ENCODE measurements around the gene MACC1. TPM values are rescaled to one million over a fixed set of nuclear protein-coding genes. Genes with fewer than 3 reads are reported as not detected.

MACC1 gene
- total and polyA plus RNA-seq, 2 donors (not counting 3 experiments of a cell fraction or from before 2014, with no cell fraction given) = not detected

DNA sequence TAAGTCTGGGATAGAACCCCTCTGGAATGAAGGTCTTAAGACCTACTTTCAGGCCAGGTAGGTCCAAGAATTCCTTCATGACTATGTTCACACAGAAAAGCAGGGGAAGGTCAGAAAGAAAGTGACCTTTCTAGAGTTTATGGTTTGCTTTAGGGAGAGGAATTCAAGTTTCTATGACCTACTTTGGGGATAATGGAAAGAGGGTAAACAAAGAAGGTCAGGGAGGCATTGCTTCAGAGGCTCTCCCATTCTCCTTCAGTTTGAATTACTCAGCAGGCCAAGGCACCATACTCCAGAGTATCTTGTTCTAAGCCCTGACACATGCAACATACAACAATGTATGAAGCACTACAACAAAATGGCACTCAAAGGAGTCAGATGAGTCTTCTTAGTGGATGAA, 11.5 kb upstream of the MACC1 start:
- dilution Hi-C loops (cut with MboI; ENCODE audit: extremely low pct_ligation_motif_present, low sequenced_read_pairs) (no loop called here), intact Hi-C loops (cut with micrococcal nuclease) (no loop called here)
- ChIA-PET CTCF (interaction anchor here (2.5 kb wide), 1 partner anchor 8 kb away, joined by 10 read pairs; no protein-coding TSS in a partner anchor), POLR2A (no interaction called here)
- Histone ChIP-seq H3K27me3 (ENCODE audit: control insufficient read depth in 2 of 2, insufficient read depth in 2 of 2, low read length in 2 of 2) (no peaks in the 10 kb centered on the region), H3K9ac (replicated peaks; ENCODE audit: extremely low read depth, insufficient read depth, low read length) (no peak overlapping the region), H3K4me3 (replicated peaks in 1 of 3; ENCODE audit: insufficient read depth in 1 of 3, low read depth in 1 of 3, low read length in 3 of 3) (no peak overlapping the region), H2AFZ (ENCODE audit: low read depth, low read length) (no peak overlapping the region), H3K27ac (ENCODE audit: insufficient read depth, low read depth, low read length) (no peak overlapping the region), H3K36me3 (ENCODE audit: control insufficient read depth in 2 of 2, extremely low read depth in 1 of 2, insufficient read depth in 2 of 2, low read length in 2 of 2) (no peaks in the 10 kb centered on the region), H3K79me2 (ENCODE audit: control insufficient read depth, insufficient read depth, low read length) (no peaks in the 10 kb centered on the region), H3K4me2 (ENCODE audit: insufficient read depth, low read length) (no peak overlapping the region), H3K4me1 (ENCODE audit: control insufficient read depth, extremely low read depth, insufficient read depth, low read length) (peaks cover 20% of the 10 kb centered on the region), H4K20me1 (replicated peaks; ENCODE audit: control insufficient read depth, extremely low read depth, insufficient read depth, low read length) (no peaks in the 10 kb centered on the region), H3K9me1 (replicated peaks; ENCODE audit: control insufficient read depth, extremely low read depth, insufficient read depth, low read length) (no peaks in the 10 kb centered on the region), H3K9me3 (replicated peaks; ENCODE audit: control insufficient read depth, insufficient read depth, low read length) (no peaks in the 10 kb centered on the region)
- TF ChIP-seq GATA2 (IDR thresholded peaks at IDR 0.05; ENCODE audit: insufficient read depth, insufficient read length, low read depth, low read length) (no peak), MYC (IDR thresholded peaks at IDR 0.05; ENCODE audit: low read depth, low read length) (no peak), POLR2AphosphoS5 (IDR thresholded peaks at IDR 0.05; ENCODE audit: insufficient read depth, low read depth, low read length) (no peak), EZH2 (IDR thresholded peaks at IDR 0.05; ENCODE audit: borderline replicate concordance, low read depth, low read length, severe bottlenecking) (no peak)
- FAIRE-seq (no peak), DNase-seq (ENCODE audit: low read depth, low spot score) (no peak)
- BruUV-seq (replicated peaks) = no TSS peak

DNA sequence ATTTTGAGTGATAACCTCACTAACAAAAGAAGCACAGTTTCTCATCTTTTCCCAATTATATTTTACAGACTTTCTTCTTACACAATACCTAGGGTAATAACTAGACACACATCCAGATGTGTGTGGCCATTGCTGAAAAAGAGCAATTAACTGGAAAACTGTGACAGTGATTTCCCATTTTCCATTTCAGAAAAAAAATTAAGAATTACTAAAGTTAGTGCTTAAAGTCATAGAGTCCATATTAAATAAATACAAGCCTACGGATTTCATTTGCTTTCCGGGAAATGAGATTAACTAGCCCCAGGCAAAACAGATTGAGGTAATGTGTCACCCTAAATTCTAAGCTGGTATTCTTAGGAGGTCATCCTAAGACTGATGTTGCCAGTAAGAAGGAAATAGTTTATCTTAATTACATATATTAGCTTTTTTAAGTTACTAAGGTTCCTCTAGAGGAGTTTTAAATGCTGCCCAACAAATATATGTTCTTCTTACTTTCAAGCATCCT, 10.2 kb upstream of the MACC1 start:
- no peak for FAIRE-seq

More for the DNA sequence above, 10.2 kb upstream of the MACC1 start:
- BruUV-seq (replicated peaks) = no TSS peak
- no peak for TF ChIP-seq MYC (IDR thresholded peaks at IDR 0.05; ENCODE audit: low read depth, low read length)
- TF ChIP-seq JUN (IDR thresholded peaks at IDR 0.05; ENCODE audit: borderline replicate concordance, insufficient read depth, insufficient read length, low read depth) = no peak
- no peak for TF ChIP-seq GATA2 (IDR thresholded peaks at IDR 0.05; ENCODE audit: insufficient read depth, insufficient read length, low read depth, low read length)
- TF ChIP-seq POLR2AphosphoS5 (IDR thresholded peaks at IDR 0.05; ENCODE audit: insufficient read depth, low read depth, low read length) = no peak
- no peak for TF ChIP-seq FOS (IDR thresholded peaks at IDR 0.05; ENCODE audit: borderline replicate concordance, insufficient read depth, low read length)
- no peak for TF ChIP-seq EZH2 (IDR thresholded peaks at IDR 0.05; ENCODE audit: borderline replicate concordance, low read depth, low read length, severe bottlenecking)
- TF ChIP-seq, protein P1, sequence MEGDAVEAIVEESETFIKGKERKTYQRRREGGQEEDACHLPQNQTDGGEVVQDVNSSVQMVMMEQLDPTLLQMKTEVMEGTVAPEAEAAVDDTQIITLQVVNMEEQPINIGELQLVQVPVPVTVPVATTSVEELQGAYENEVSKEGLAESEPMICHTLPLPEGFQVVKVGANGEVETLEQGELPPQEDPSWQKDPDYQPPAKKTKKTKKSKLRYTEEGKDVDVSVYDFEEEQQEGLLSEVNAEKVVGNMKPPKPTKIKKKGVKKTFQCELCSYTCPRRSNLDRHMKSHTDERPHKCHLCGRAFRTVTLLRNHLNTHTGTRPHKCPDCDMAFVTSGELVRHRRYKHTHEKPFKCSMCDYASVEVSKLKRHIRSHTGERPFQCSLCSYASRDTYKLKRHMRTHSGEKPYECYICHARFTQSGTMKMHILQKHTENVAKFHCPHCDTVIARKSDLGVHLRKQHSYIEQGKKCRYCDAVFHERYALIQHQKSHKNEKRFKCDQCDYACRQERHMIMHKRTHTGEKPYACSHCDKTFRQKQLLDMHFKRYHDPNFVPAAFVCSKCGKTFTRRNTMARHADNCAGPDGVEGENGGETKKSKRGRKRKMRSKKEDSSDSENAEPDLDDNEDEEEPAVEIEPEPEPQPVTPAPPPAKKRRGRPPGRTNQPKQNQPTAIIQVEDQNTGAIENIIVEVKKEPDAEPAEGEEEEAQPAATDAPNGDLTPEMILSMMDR (IDR thresholded peaks at IDR 0.05; ENCODE audit: extremely low read depth in 1 of 2, insufficient read depth in 1 of 2, low read depth in 1 of 2, low read length in 2 of 2) = no peak
- no peak for TF ChIP-seq POLR2A (IDR thresholded peaks at IDR 0.05; ENCODE audit: low read depth, low read length)
- TF ChIP-seq, protein P2, sequence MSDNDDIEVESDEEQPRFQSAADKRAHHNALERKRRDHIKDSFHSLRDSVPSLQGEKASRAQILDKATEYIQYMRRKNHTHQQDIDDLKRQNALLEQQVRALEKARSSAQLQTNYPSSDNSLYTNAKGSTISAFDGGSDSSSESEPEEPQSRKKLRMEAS (IDR thresholded peaks at IDR 0.05; ENCODE audit: insufficient read depth, insufficient read length) = no peak
- Histone ChIP-seq H3K27me3 (ENCODE audit: control insufficient read depth in 2 of 2, insufficient read depth in 2 of 2, low read length in 2 of 2) (no peaks in the 10 kb centered on the region), H3K27ac (ENCODE audit: insufficient read depth, low read depth, low read length) (no peak overlapping the region), H2AFZ (ENCODE audit: low read depth, low read length) (no peak overlapping the region), H3K79me2 (ENCODE audit: control insufficient read depth, insufficient read depth, low read length) (no peaks in the 10 kb centered on the region), H3K4me2 (ENCODE audit: insufficient read depth, low read length) (no peak overlapping the region), H3K9me3 (replicated peaks; ENCODE audit: control insufficient read depth, insufficient read depth, low read length) (no peaks in the 10 kb centered on the region), H4K20me1 (replicated peaks; ENCODE audit: control insufficient read depth, extremely low read depth, insufficient read depth, low read length) (no peaks in the 10 kb centered on the region), H3K9ac (replicated peaks; ENCODE audit: extremely low read depth, insufficient read depth, low read length) (no peak overlapping the region), H3K9me1 (replicated peaks; ENCODE audit: control insufficient read depth, extremely low read depth, insufficient read depth, low read length) (no peaks in the 10 kb centered on the region), H3K4me3 (replicated peaks in 1 of 3; ENCODE audit: insufficient read depth in 1 of 3, low read depth in 1 of 3, low read length in 3 of 3) (no peak overlapping the region), H3K36me3 (ENCODE audit: control insufficient read depth in 2 of 2, extremely low read depth in 1 of 2, insufficient read depth in 2 of 2, low read length in 2 of 2) (no peaks in the 10 kb centered on the region), H3K4me1 (ENCODE audit: control insufficient read depth, extremely low read depth, insufficient read depth, low read length) (peaks cover 20% of the 10 kb centered on the region)
- dilution Hi-C loops (cut with MboI; ENCODE audit: extremely low pct_ligation_motif_present, low sequenced_read_pairs) (no loop called here), intact Hi-C loops (cut with micrococcal nuclease) (no loop called here)
- POLR2A ChIA-PET = no interaction called here
- DNase-seq (ENCODE audit: low read depth, low spot score) = no peak
- CTCF ChIA-PET = no interaction called here
